Liver (tissue), 9 donors: ENCODE results near the gene ALAS1. TPM values are rescaled to one million over a fixed set of nuclear protein-coding genes. Genes with fewer than 3 reads are reported as not detected.

ENCODE experiments used
- DNase-seq: peaks from one replicate; pipeline ENCODE4 v3.0.0-alpha.2; 2017; ENCODE audit warnings: low spot score
- H3K27ac ChIP-seq, 2 donors: one replicate each; pipeline ENCODE4 v1.7.0; 2013; ENCODE audit warnings: inconsistent platforms in 2 of 2, low read length in 2 of 2, control low read depth in 1 of 2, low read depth in 1 of 2, mild to moderate bottlenecking in 1 of 2
- H3K27me3 ChIP-seq, 4 donors: one replicate each; pipeline versions ENCODE4 v1.6.1 to v1.7.0; 2013; ENCODE audit warnings: low read length in 3 of 4, inconsistent platforms in 1 of 4, mild to moderate bottlenecking in 1 of 4, moderate library complexity in 1 of 4; ENCODE audit not compliant: control insufficient read depth in 4 of 4, insufficient read depth in 4 of 4
- H3K36me3 ChIP-seq, 4 donors: one replicate each; pipeline versions ENCODE4 v1.6.1 to v1.7.0; 2013; ENCODE audit warnings: low read length in 3 of 4, mild to moderate bottlenecking in 3 of 4, low read depth in 1 of 4, moderate library complexity in 1 of 4; ENCODE audit not compliant: control insufficient read depth in 4 of 4, insufficient read depth in 3 of 4
- H3K4me1 ChIP-seq, 4 donors: one replicate each; pipeline versions ENCODE4 v1.6.1 to v1.7.0; 2013; ENCODE audit warnings: low read length in 3 of 4, mild to moderate bottlenecking in 3 of 4, moderate library complexity in 1 of 4; ENCODE audit not compliant: control insufficient read depth in 4 of 4, insufficient read depth in 4 of 4
- H3K4me3 ChIP-seq, 3 donors: one replicate each; pipeline versions ENCODE4 v1.6.1 to v1.7.0; 2013; ENCODE audit warnings: low read length in 3 of 3, control low read depth in 1 of 3, low read depth in 1 of 3, mild to moderate bottlenecking in 1 of 3
- H3K9ac ChIP-seq, 2 donors: one replicate each; pipeline ENCODE4 v1.7.0; 2013; ENCODE audit warnings: low read length in 2 of 2, mild to moderate bottlenecking in 2 of 2, moderate library complexity in 2 of 2, control low read depth in 1 of 2, low read depth in 1 of 2
- H3K9me3 ChIP-seq, 4 donors: one replicate each; pipeline versions ENCODE4 v1.6.1 to v1.7.0; 2013; ENCODE audit warnings: low read length in 3 of 4; ENCODE audit not compliant: control insufficient read depth in 4 of 4
- ATF3 ChIP-seq: IDR thresholded peaks from 2 replicates; pipeline ENCODE4 v1.6.1; 2016; ENCODE audit warnings: antibody characterized with exemption
- CTCF ChIP-seq: fragments of 150-350 bp; IDR thresholded peaks from 2 replicates; pipeline ENCODE4 v1.5.1; 2017; ENCODE audit warnings: improper control_type of control experiment, low read depth, low read length; ENCODE audit not compliant: missing input control
- EGR1 ChIP-seq, 2 donors: IDR thresholded peaks; 2 replicates each; pipeline ENCODE4 v1.6.1; 2016 to 2018; ENCODE audit warnings: antibody characterized with exemption in 2 of 2, low read depth in 2 of 2
- FOXA1 ChIP-seq: IDR thresholded peaks from 2 replicates; pipeline ENCODE4 v1.6.1; 2016; ENCODE audit warnings: antibody characterized with exemption
- FOXA2 ChIP-seq: IDR thresholded peaks from 2 replicates; pipeline ENCODE4 v1.6.1; 2016; ENCODE audit warnings: antibody characterized with exemption
- GABPA ChIP-seq, 2 donors: IDR thresholded peaks in 1 of 2; conservative IDR thresholded peaks in 1 of 2; 2 replicates each; pipeline ENCODE4 v1.6.1; 2016; ENCODE audit warnings: antibody characterized with exemption in 2 of 2, mild to moderate bottlenecking in 1 of 2, moderate library complexity in 1 of 2
- HNF4A ChIP-seq, 2 donors: conservative IDR thresholded peaks; 2 replicates each; pipeline ENCODE4 v1.6.1; 2016; ENCODE audit warnings: antibody characterized with exemption in 2 of 2, mild to moderate bottlenecking in 2 of 2
- HNF4G ChIP-seq: IDR thresholded peaks from 2 replicates; pipeline ENCODE4 v1.6.1; 2016; ENCODE audit warnings: antibody characterized with exemption
- JUND ChIP-seq, 2 donors: IDR thresholded peaks; 2 replicates each; pipeline ENCODE4 v1.6.1; 2016; ENCODE audit warnings: antibody characterized with exemption in 2 of 2
- MAX ChIP-seq: IDR thresholded peaks from 2 replicates; pipeline ENCODE4 v1.6.1; 2016; ENCODE audit warnings: antibody characterized with exemption
- NR2F2 ChIP-seq: IDR thresholded peaks from 2 replicates; pipeline ENCODE4 v1.6.1; 2016; ENCODE audit warnings: antibody characterized with exemption
- RAD21 ChIP-seq, 2 donors: IDR thresholded peaks; 2 replicates each; pipeline ENCODE4 v1.6.1; 2016; ENCODE audit warnings: antibody characterized with exemption in 2 of 2, mild to moderate bottlenecking in 2 of 2
- RXRA ChIP-seq, 2 donors: IDR thresholded peaks; 2 replicates each; pipeline ENCODE4 v1.6.1; 2017 to 2018; ENCODE audit warnings: antibody characterized with exemption in 2 of 2, mild to moderate bottlenecking in 1 of 2
- SP1 ChIP-seq: IDR thresholded peaks from 2 replicates; pipeline ENCODE4 v1.6.1; 2018; ENCODE audit warnings: antibody characterized with exemption, mild to moderate bottlenecking
- TAF1 ChIP-seq: conservative IDR thresholded peaks from 2 replicates; pipeline ENCODE4 v1.6.1; 2016; ENCODE audit warnings: antibody characterized with exemption, mild to moderate bottlenecking
- YY1 ChIP-seq: IDR thresholded peaks from 2 replicates; pipeline ENCODE4 v1.6.1; 2016; ENCODE audit warnings: antibody characterized with exemption, mild to moderate bottlenecking
- ZBTB33 ChIP-seq: IDR thresholded peaks from 2 replicates; pipeline ENCODE4 v1.6.1; 2016; ENCODE audit warnings: antibody characterized with exemption
- WGBS: extraction: QIAGEN DNeasy Blood & Tissue Kit; methylation state at CpG from one replicate; pipeline ENCODE4 v1.1.7; 2013; 5-methylcytosine and 5-hydroxymethylcytosine counted together
- polyA plus RNA-seq, 2 donors: library from polyadenylated mRNA; stranded (reverse) in 1 of 2; unstranded in 1 of 2; fragments of 200-250 nt in 1 of 2; fragments of >200 nt in 1 of 2; fragmentation: Nextera tagmentation in 1 of 2; extraction: Ambion mirVana in 1 of 2; gene quantifications; one replicate each; pipeline versions ENCODE4 v1.2.1 to v1.2.3, GENCODE V29; 2013 to 2015
- total RNA-seq, 2 donors: library from RNA; depleted of rRNA; stranded (reverse); fragments of >200 nt; gene quantifications; one replicate each; pipeline ENCODE4 v1.2.3, GENCODE V29; 2014
- TF ChIP-seq, protein P1 (sequence below): IDR thresholded peaks from 2 replicates; pipeline ENCODE4 v1.6.1; 2016; ENCODE audit warnings: antibody characterized with exemption, mild to moderate bottlenecking
- donor health status: healthy.
- donor health status: healthy.
- donor health status: healthy.
- donor health status: healthy.
- donor health status: healthy.

ALAS1 gene
- total and polyA plus RNA-seq, 4 donors, result 32.3 to 421 (median 137) TPM

GRCh38 chr3:52253314-52254304 is 55.6 kb downstream of the ALAS1 start:
- H3K4me1 ChIP-seq, result no peaks in the 10 kb centered on the region
- DNase-seq, result no peak
- no peaks in the 10 kb centered on the region for H3K27me3 ChIP-seq
- 79% methylated on average over 12 of the region's 12 CpGs for WGBS
- no peak overlapping the region for H3K4me3 ChIP-seq
- TF ChIP-seq HNF4A (conservative IDR thresholded peaks at IDR 0.05), result no peak
- no peak for TF ChIP-seq NR2F2
- TF ChIP-seq YY1, result no peak
- TF ChIP-seq RXRA (IDR thresholded peaks at IDR 0.05), result no peak
- no peak for TF ChIP-seq HNF4G
- TF ChIP-seq SP1, result no peak
- TF ChIP-seq FOXA2, result no peak
- TF ChIP-seq RAD21 (IDR thresholded peaks at IDR 0.05), result no peak
- no peak for TF ChIP-seq ZBTB33
- no peak for TF ChIP-seq MAX
- TF ChIP-seq EGR1 (IDR thresholded peaks at IDR 0.05; ENCODE audit: low read depth in 2 of 2), result no peak
- TF ChIP-seq TAF1, result no peak
- TF ChIP-seq, protein P1, sequence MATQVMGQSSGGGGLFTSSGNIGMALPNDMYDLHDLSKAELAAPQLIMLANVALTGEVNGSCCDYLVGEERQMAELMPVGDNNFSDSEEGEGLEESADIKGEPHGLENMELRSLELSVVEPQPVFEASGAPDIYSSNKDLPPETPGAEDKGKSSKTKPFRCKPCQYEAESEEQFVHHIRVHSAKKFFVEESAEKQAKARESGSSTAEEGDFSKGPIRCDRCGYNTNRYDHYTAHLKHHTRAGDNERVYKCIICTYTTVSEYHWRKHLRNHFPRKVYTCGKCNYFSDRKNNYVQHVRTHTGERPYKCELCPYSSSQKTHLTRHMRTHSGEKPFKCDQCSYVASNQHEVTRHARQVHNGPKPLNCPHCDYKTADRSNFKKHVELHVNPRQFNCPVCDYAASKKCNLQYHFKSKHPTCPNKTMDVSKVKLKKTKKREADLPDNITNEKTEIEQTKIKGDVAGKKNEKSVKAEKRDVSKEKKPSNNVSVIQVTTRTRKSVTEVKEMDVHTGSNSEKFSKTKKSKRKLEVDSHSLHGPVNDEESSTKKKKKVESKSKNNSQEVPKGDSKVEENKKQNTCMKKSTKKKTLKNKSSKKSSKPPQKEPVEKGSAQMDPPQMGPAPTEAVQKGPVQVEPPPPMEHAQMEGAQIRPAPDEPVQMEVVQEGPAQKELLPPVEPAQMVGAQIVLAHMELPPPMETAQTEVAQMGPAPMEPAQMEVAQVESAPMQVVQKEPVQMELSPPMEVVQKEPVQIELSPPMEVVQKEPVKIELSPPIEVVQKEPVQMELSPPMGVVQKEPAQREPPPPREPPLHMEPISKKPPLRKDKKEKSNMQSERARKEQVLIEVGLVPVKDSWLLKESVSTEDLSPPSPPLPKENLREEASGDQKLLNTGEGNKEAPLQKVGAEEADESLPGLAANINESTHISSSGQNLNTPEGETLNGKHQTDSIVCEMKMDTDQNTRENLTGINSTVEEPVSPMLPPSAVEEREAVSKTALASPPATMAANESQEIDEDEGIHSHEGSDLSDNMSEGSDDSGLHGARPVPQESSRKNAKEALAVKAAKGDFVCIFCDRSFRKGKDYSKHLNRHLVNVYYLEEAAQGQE, result no peak
- no peak for TF ChIP-seq ATF3
- no peak for TF ChIP-seq JUND (IDR thresholded peaks at IDR 0.05)
- TF ChIP-seq FOXA1, result no peak
- TF ChIP-seq CTCF, result no peak
- no peak for TF ChIP-seq GABPA (IDR thresholded peaks at IDR 0.05 in 1 of 2, conservative IDR thresholded peaks at IDR 0.05 in 1 of 2)
- peak overlapping the region; percentile 39 to 57 for H3K27ac ChIP-seq
- peaks cover 14 to 56% (median 50%) of the 10 kb centered on the region in 4 donors for H3K36me3 ChIP-seq
- no peaks in the 10 kb centered on the region for H3K9me3 ChIP-seq
- H3K9ac ChIP-seq, result no peak overlapping the region
